ENCODE results near the gene NCK1.
"Not testable (repeated sequence)": the region's sequence is repeated elsewhere in the genome, so short reads cannot be mapped to it uniquely, and the experiment has no call there.

The NCK1 gene

DNA sequence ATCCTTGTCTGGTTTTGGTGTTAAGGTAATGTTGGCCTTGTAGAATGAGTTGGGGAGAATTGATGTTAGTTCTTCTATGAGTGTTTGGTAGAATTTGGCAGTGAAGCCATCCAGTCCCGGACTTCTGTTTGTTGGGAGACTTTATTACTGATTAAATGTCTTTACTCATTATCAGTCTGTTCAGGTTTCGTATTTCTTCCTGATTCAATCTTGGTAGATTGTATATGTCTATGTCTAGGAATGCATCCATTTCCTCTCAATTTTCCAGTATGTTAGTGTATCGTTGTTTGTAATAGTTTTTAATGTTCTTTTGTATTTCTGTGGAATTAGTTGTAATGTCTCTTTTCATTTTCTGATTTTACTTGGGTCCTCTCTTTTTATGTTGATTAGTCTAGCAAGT lies 39.4 kb downstream of the NCK1 start:
- H3K9ac ChIP-seq (ENCODE audit: insufficient read length, low read depth): no peak overlapping the region
- peaks cover 6% of the 10 kb centered on the region for H3K9me3 ChIP-seq (ENCODE audit: insufficient read depth, low read length)
- no peaks in the 10 kb centered on the region for H3K27me3 ChIP-seq (ENCODE audit: insufficient read depth, insufficient read length)
- no peak for DNase-seq (ENCODE audit: low read depth, low spot score)
- H3K4me1 ChIP-seq (ENCODE audit: insufficient read depth, insufficient read length): peaks cover under 1% of the 10 kb centered on the region
- H3K4me3 ChIP-seq (ENCODE audit: insufficient read length, low read depth): no peak overlapping the region
- H3K36me3 ChIP-seq (ENCODE audit: insufficient read depth, insufficient read length, low read length): no peaks in the 10 kb centered on the region
- TF ChIP-seq ZNF274 (IDR thresholded peaks at IDR 0.05; ENCODE audit: low read depth, low read length) (no peak), SUZ12 (IDR thresholded peaks at IDR 0.05; ENCODE audit: extremely low read depth, insufficient read depth, insufficient read length) (no peak), YY1 (IDR thresholded peaks at IDR 0.05; ENCODE audit: insufficient read depth, insufficient read length) (no peak)

- not testable (repeated sequence) for H3K4me3 ChIP-seq (ENCODE audit: insufficient read length, low read depth); H3K4me1 ChIP-seq (ENCODE audit: insufficient read depth, insufficient read length); H3K9me3 ChIP-seq (ENCODE audit: insufficient read depth, low read length); DNase-seq (ENCODE audit: low read depth, low spot score); H3K27me3 ChIP-seq (ENCODE audit: insufficient read depth, insufficient read length); H3K9ac ChIP-seq (ENCODE audit: insufficient read length, low read depth); H3K36me3 ChIP-seq (ENCODE audit: insufficient read depth, insufficient read length, low read length)
These were observed 40.5 kb downstream of the NCK1 start for GRCh38 chr3:136902530-136902929.

DNA sequence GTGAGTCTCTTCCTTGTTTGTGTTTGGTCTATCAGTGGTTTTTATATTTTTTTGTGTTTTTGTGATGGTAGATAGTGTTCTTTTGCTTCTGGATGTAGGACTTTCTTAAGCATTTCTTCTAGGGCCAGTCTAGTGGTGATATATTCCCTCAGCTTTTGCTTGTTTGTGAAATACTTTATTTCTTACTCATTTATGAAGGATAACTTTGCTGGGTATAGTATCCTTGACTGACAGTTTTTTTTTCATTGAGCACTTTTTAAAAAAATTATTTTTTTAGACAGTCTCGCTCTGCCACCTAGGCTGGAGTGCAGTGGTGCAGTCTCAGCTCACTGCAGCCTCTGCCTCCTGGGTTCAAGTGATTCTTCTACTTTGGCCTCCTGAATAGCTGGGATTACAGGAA lies 41.9 kb downstream of the NCK1 start:
- Histone ChIP-seq H3K4me1 (ENCODE audit: insufficient read depth, insufficient read length) (peaks cover 5% of the 10 kb centered on the region), H3K36me3 (ENCODE audit: insufficient read depth, insufficient read length, low read length) (no peaks in the 10 kb centered on the region), H3K9me3 (ENCODE audit: insufficient read depth, low read length) (peaks cover 6% of the 10 kb centered on the region), H3K4me3 (ENCODE audit: insufficient read length, low read depth) (no peak overlapping the region), H3K9ac (ENCODE audit: insufficient read length, low read depth) (no peak overlapping the region), H3K27me3 (ENCODE audit: insufficient read depth, insufficient read length) (no peaks in the 10 kb centered on the region)
- no peak for TF ChIP-seq ZNF274 (IDR thresholded peaks at IDR 0.05; ENCODE audit: low read depth, low read length)
- no peak for TF ChIP-seq YY1 (IDR thresholded peaks at IDR 0.05; ENCODE audit: insufficient read depth, insufficient read length)
- TF ChIP-seq SUZ12 (IDR thresholded peaks at IDR 0.05; ENCODE audit: extremely low read depth, insufficient read depth, insufficient read length): no peak
- DNase-seq (ENCODE audit: low read depth, low spot score): no peak

- TF ChIP-seq YY1 (IDR thresholded peaks at IDR 0.05; ENCODE audit: insufficient read depth, insufficient read length) (no peak), ZNF274 (IDR thresholded peaks at IDR 0.05; ENCODE audit: low read depth, low read length) (no peak), SUZ12 (IDR thresholded peaks at IDR 0.05; ENCODE audit: extremely low read depth, insufficient read depth, insufficient read length) (no peak)
- Histone ChIP-seq H3K36me3 (ENCODE audit: insufficient read depth, insufficient read length, low read length) (no peaks in the 10 kb centered on the region), H3K4me3 (ENCODE audit: insufficient read length, low read depth) (no peak overlapping the region), H3K4me1 (ENCODE audit: insufficient read depth, insufficient read length) (peaks cover 5% of the 10 kb centered on the region), H3K9ac (ENCODE audit: insufficient read length, low read depth) (no peak overlapping the region), H3K9me3 (ENCODE audit: insufficient read depth, low read length) (peaks cover 6% of the 10 kb centered on the region), H3K27me3 (ENCODE audit: insufficient read depth, insufficient read length) (no peaks in the 10 kb centered on the region)
- no peak for DNase-seq (ENCODE audit: low read depth, low spot score)
These were observed 42.7 kb downstream of the NCK1 start for GRCh38 chr3:136904746-136905145.

DNA sequence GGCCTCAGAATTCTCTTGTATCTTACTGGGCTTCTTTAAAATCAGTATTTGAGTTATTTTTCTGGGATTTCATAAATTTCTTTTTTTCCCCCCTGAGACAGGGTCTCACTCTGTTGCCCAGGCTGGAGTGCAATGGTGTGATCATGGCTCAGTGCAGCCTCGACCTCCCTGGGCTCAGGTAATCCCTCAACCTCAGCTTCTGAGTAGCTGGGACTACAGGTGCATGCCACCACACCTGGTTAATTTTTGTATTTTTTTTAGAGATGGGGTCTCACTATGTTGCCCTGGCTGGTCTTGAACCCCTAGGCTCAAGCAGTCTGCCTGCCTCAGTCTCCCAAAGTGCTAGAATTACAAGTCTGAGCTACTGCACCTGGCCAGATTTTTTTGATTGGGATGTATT lies 43.5 kb downstream of the NCK1 start:
- H3K36me3 ChIP-seq (ENCODE audit: insufficient read depth, insufficient read length, low read length): no peaks in the 10 kb centered on the region
- no peak overlapping the region for H3K9ac ChIP-seq (ENCODE audit: insufficient read length, low read depth)
- H3K4me1 ChIP-seq (ENCODE audit: insufficient read depth, insufficient read length): peaks cover 5% of the 10 kb centered on the region
- H3K9me3 ChIP-seq (ENCODE audit: insufficient read depth, low read length): peaks cover 6% of the 10 kb centered on the region
- no peak for TF ChIP-seq SUZ12 (IDR thresholded peaks at IDR 0.05; ENCODE audit: extremely low read depth, insufficient read depth, insufficient read length)
- no peak for TF ChIP-seq YY1 (IDR thresholded peaks at IDR 0.05; ENCODE audit: insufficient read depth, insufficient read length)
- no peak for DNase-seq (ENCODE audit: low read depth, low spot score)
- no peak overlapping the region for H3K4me3 ChIP-seq (ENCODE audit: insufficient read length, low read depth)
- no peaks in the 10 kb centered on the region for H3K27me3 ChIP-seq (ENCODE audit: insufficient read depth, insufficient read length)

- Histone ChIP-seq H3K9ac (ENCODE audit: insufficient read length, low read depth) (no peak overlapping the region), H3K4me1 (ENCODE audit: insufficient read depth, insufficient read length) (peaks cover 5% of the 10 kb centered on the region)
- TF ChIP-seq SUZ12 (IDR thresholded peaks at IDR 0.05; ENCODE audit: extremely low read depth, insufficient read depth, insufficient read length): no peak
- TF ChIP-seq YY1 (IDR thresholded peaks at IDR 0.05; ENCODE audit: insufficient read depth, insufficient read length): no peak
- no peak for TF ChIP-seq ZNF274 (IDR thresholded peaks at IDR 0.05; ENCODE audit: low read depth, low read length)
These were observed 44.7 kb downstream of the NCK1 start for GRCh38 chr3:136906725-136907124.

DNA sequence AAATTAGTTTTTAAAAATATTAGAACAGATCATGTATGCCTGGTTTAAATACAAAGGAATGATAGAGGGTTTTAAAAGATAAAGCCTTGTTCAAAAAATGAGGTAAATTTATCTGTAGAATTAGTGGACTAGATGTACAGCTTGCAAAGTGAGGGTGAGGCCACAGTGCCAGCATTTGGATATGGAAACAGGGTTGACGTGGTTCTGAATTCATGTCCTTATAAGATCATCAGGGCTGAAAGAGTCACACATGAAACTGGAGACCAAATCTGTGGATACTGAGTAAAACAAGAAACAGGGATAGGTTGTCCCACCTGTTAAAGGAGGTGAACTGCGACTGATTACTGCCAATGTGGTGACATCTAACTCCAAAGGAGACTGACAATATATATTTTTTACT lies 46.3 kb downstream of the NCK1 start:
- TF ChIP-seq SUZ12 (IDR thresholded peaks at IDR 0.05; ENCODE audit: extremely low read depth, insufficient read depth, insufficient read length): no peak
- TF ChIP-seq YY1 (IDR thresholded peaks at IDR 0.05; ENCODE audit: insufficient read depth, insufficient read length): no peak
- no peak for TF ChIP-seq ZNF274 (IDR thresholded peaks at IDR 0.05; ENCODE audit: low read depth, low read length)
- H3K9me3 ChIP-seq (ENCODE audit: insufficient read depth, low read length): peaks cover 6% of the 10 kb centered on the region
- no peak overlapping the region for H3K4me3 ChIP-seq (ENCODE audit: insufficient read length, low read depth)
- H3K9ac ChIP-seq (ENCODE audit: insufficient read length, low read depth): no peak overlapping the region
- H3K4me1 ChIP-seq (ENCODE audit: insufficient read depth, insufficient read length): peaks cover 5% of the 10 kb centered on the region
- H3K36me3 ChIP-seq (ENCODE audit: insufficient read depth, insufficient read length, low read length): no peaks in the 10 kb centered on the region
- H3K27me3 ChIP-seq (ENCODE audit: insufficient read depth, insufficient read length): no peaks in the 10 kb centered on the region
- DNase-seq (ENCODE audit: low read depth, low spot score): no peak

More at GRCh38 chr3:136906725-136907124, 44.7 kb downstream of the NCK1 start:
- no peaks in the 10 kb centered on the region for H3K36me3 ChIP-seq (ENCODE audit: insufficient read depth, insufficient read length, low read length)
- DNase-seq (ENCODE audit: low read depth, low spot score): no peak
- no peak overlapping the region for H3K4me3 ChIP-seq (ENCODE audit: insufficient read length, low read depth)
- H3K9me3 ChIP-seq (ENCODE audit: insufficient read depth, low read length): peaks cover 6% of the 10 kb centered on the region
- no peaks in the 10 kb centered on the region for H3K27me3 ChIP-seq (ENCODE audit: insufficient read depth, insufficient read length)

DNA sequence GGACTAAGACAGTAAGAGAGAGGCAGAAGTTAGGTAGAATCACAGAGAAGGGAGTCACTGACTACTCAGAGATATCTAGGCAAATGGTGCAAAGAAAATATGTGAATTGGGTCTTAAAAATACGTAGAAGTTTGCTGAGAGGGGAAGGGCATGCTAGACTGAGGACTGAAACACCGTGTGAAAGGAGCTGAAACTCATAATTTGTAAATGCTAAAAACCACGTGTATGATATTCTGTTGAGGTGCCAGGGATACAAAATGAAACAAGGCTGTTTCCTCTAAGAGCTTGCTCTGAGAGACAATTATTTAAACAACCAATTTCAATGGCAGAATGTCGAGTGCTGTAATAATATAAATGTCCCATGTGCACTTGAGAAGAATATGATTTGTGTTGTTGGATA lies 47.2 kb downstream of the NCK1 start:
- Histone ChIP-seq H3K4me1 (ENCODE audit: insufficient read depth, insufficient read length) (peaks cover 6% of the 10 kb centered on the region), H3K27me3 (ENCODE audit: insufficient read depth, insufficient read length) (no peaks in the 10 kb centered on the region), H3K9ac (ENCODE audit: insufficient read length, low read depth) (no peak overlapping the region), H3K9me3 (ENCODE audit: insufficient read depth, low read length) (peaks cover 4% of the 10 kb centered on the region), H3K4me3 (ENCODE audit: insufficient read length, low read depth) (no peak overlapping the region), H3K36me3 (ENCODE audit: insufficient read depth, insufficient read length, low read length) (no peaks in the 10 kb centered on the region)
- DNase-seq (ENCODE audit: low read depth, low spot score): no peak
- TF ChIP-seq YY1 (IDR thresholded peaks at IDR 0.05; ENCODE audit: insufficient read depth, insufficient read length) (no peak), SUZ12 (IDR thresholded peaks at IDR 0.05; ENCODE audit: extremely low read depth, insufficient read depth, insufficient read length) (no peak), ZNF274 (IDR thresholded peaks at IDR 0.05; ENCODE audit: low read depth, low read length) (no peak)

Measured in NT2/D1 (cell line).